ENCODE results near the gene GDF11. TPM values are rescaled to one million over a fixed set of nuclear protein-coding genes. Genes with fewer than 3 reads are reported as not detected.

Gene GDF11
- total and polyA plus RNA-seq, 2 of the 8 experiments (the other 6 are each of a cell fraction or from before 2014, with no cell fraction given), result 12.1 to 15.1 TPM

GRCh38 chr12:55741931-55742680 lies 816 bp upstream of the GDF11 start:
- Histone ChIP-seq H2BK5ac (ENCODE audit: low read depth, low read length) (peak overlapping the region; percentile 3; the same call in 1 of the 2 replicates), H3K9ac (replicated peaks in 1 of 4; ENCODE audit: extremely low read depth in 1 of 4, low read depth in 3 of 4, low read length in 3 of 4) (peak overlapping the region in 2 of 4 experiments; percentile 20 to 29; a peak in 3 of 7 replicates), H3K79me1 (ENCODE audit: low read depth, low read length) (peaks cover 4% of the 10 kb centered on the region; the same call in 1 of the 2 replicates), H3K4ac (replicated peaks; ENCODE audit: insufficient read length, low read depth, low read length) (peak overlapping the region; percentile 58), H2AK5ac (ENCODE audit: low read depth, low read length) (no peak overlapping the region), H4K91ac (replicated peaks; ENCODE audit: insufficient read length, low read length) (no peak overlapping the region), H3K14ac (ENCODE audit: insufficient read length) (no peak overlapping the region), H3K4me3 (ENCODE audit: extremely low read depth in 1 of 4, insufficient read depth in 2 of 4, low read depth in 3 of 4, low read length in 4 of 4) (peak overlapping the region; percentile 42 to 87 (median 53); a peak in 6 of 8 replicates), H2AFZ (ENCODE audit: low read length) (no peak overlapping the region), H3K36me3 (ENCODE audit: control insufficient read depth in 2 of 4, insufficient read depth in 4 of 4, low read length in 3 of 4) (no peaks in the 10 kb centered on the region), H4K20me1 (replicated peaks in 1 of 2; ENCODE audit: control insufficient read depth in 1 of 2, insufficient read depth in 2 of 2, low read length in 2 of 2) (peaks cover under 1 to 1% of the 10 kb centered on the region in 2 experiments), H3K9me3 (ENCODE audit: insufficient read depth in 2 of 2, low read depth in 1 of 2, low read length in 1 of 2) (no peaks in the 10 kb centered on the region), H3K79me2 (ENCODE audit: control insufficient read depth in 1 of 2, insufficient read depth in 2 of 2, low read length in 2 of 2) (peaks cover 5 to 30% of the 10 kb centered on the region in 2 experiments; a peak in 3 of 4 replicates), H3K56ac (replicated peaks; ENCODE audit: insufficient read length, low read depth, low read length) (no peak overlapping the region), H3K27ac (ENCODE audit: low read depth, low read length) (no peak overlapping the region), H4K5ac (ENCODE audit: insufficient read length, low read depth, low read length) (peak overlapping the region; percentile 16), H3K27me3 (replicated peaks in 1 of 4; ENCODE audit: control insufficient read depth in 3 of 4, extremely low read depth in 1 of 4, insufficient read depth in 3 of 4, low read length in 3 of 4) (no peaks in the 10 kb centered on the region), H3K18ac (ENCODE audit: extremely low read depth, low read length) (peak overlapping the region; percentile 73; the same call in 1 of the 2 replicates), H3K23ac (ENCODE audit: insufficient read length) (no peak overlapping the region), H2BK20ac (ENCODE audit: low read length) (peak overlapping the region; percentile 86; the same call in 1 of the 2 replicates), H2BK12ac (ENCODE audit: low read depth, low read length) (peak overlapping the region; percentile 91; the same call in 1 of the 2 replicates), H2BK120ac (replicated peaks; ENCODE audit: low read depth, low read length) (no peak overlapping the region), H3K23me2 (ENCODE audit: low read depth, low read length) (peaks cover 32% of the 10 kb centered on the region), H3K4me1 (replicated peaks in 1 of 4; ENCODE audit: control insufficient read depth in 3 of 4, insufficient read depth in 4 of 4, low read length in 3 of 4) (peaks cover 3 to 35% (median 13%) of the 10 kb centered on the region in 4 experiments; a peak in 6 of 7 replicates), H2BK15ac (ENCODE audit: low read length) (0 out of 2 replicates have a peak overlapping the region, but pooled peaks have one; percentile 46), H4K8ac (ENCODE audit: extremely low read depth, insufficient read depth, low read length) (no peak overlapping the region), H3K4me2 (ENCODE audit: insufficient read depth in 1 of 2, low read depth in 2 of 2, low read length in 2 of 2) (peak overlapping the region; percentile 85 to 93)
- CTCF ChIA-PET (ENCODE audit: partially characterized antibody), result interaction anchor here (0.6 to 11.1 kb wide), 12 partner anchors 11 to 1410 kb away, joined by 3 to 224 read pairs (median 4); partner anchors contain the start of genes ORMDL2, SARNP and SMARCC2
- DNase-seq (ENCODE audit: low read depth in 1 of 2, low spot score in 2 of 2) (no peak), FAIRE-seq (no peak)
- POLR2A ChIA-PET (ENCODE audit: partially characterized antibody), result interaction anchor here (0.6 to 34.1 kb wide), 14 partner anchors 12 to 362 kb away, joined by 3 to 809 read pairs (median 5); partner anchors contain the start of genes CD63, DNAJC14, PYM1 and SUOX
- WGBS, 2 experiments (ENCODE audit: extremely low coverage in 1 of 2, insufficient coverage in 1 of 2, insufficient read length in 1 of 2, insufficient replicate concordance in 2 of 2, low coverage in 1 of 2, low lambda C conversion rate in 2 of 2, missing lambda C conversion rate in 1 of 2), result 64% methylated on average over 3 of the region's 3 CpGs; no CpG with 5 or more reads in 1 of the 2 experiments
- no peak for TF ChIP-seq POLR2AphosphoS5 (IDR thresholded peaks at IDR 0.05; ENCODE audit: low read depth, low read length)
- TF ChIP-seq GABPA (IDR thresholded peaks at IDR 0.05; ENCODE audit: borderline replicate concordance, insufficient read depth, low read length), result no peak
- TF ChIP-seq TEAD4 (IDR thresholded peaks at IDR 0.05; ENCODE audit: low read depth, low read length), result no peak
- no peak for TF ChIP-seq SIX5 (IDR thresholded peaks at IDR 0.05; ENCODE audit: low read depth, low read length)
- no peak for TF ChIP-seq ATF3 (IDR thresholded peaks at IDR 0.05; ENCODE audit: insufficient read depth, low read depth, low read length)
- TF ChIP-seq EZH2 (IDR thresholded peaks at IDR 0.05; ENCODE audit: low read depth, low read length, severe bottlenecking), result no peak

All from H1 (cell line).